Colonic mucosa (tissue), 4 donors: ENCODE data around the gene MCC. TPM values are rescaled to one million over a fixed set of nuclear protein-coding genes. Genes with fewer than 3 reads are reported as not detected.

ENCODE experiments used
- DNase-seq: peaks from one replicate; pipeline ENCODE4 v3.0.0-alpha.2; 2020
- H3K27ac ChIP-seq: fragments of 200-600 bp; one replicate; pipeline ENCODE4 v1.8.0; 2021
- H3K27me3 ChIP-seq: fragments of 200-600 bp; one replicate; pipeline ENCODE4 v1.8.0; 2021
- H3K36me3 ChIP-seq: fragments of 200-600 bp; one replicate; pipeline ENCODE4 v1.8.0; 2021
- H3K4me1 ChIP-seq: fragments of 200-600 bp; one replicate; pipeline ENCODE4 v1.8.0; 2021; ENCODE audit warnings: mild to moderate bottlenecking
- H3K4me3 ChIP-seq: fragments of 200-600 bp; one replicate; pipeline ENCODE4 v1.8.0; 2021
- H3K9ac ChIP-seq, 2 donors: one replicate each; pipeline ENCODE4 v1.7.0; 2013; ENCODE audit warnings: control low read depth in 2 of 2, low read depth in 2 of 2, low read length in 2 of 2
- H3K9me3 ChIP-seq: fragments of 200-600 bp; one replicate; pipeline ENCODE4 v1.8.0; 2021
- CTCF ChIP-seq: fragments of 200-600 bp; IDR thresholded peaks from one replicate; pipeline ENCODE4 v1.8.0; 2022; ENCODE audit warnings: antibody characterized with exemption, mild to moderate bottlenecking
- intact Hi-C: fragments of 100-400 bp; cut with DNase I; formaldehyde crosslinking; loops from one replicate; pipeline ENCODE4 v1.14.1; 2022
- total RNA-seq, 2 donors: library from RNA; stranded (reverse); fragmentation: NEBNext Ultra II Directional in 1 of 2; extraction: Animal tissue kit (Norgen Biotek cat#: 25700) in 1 of 2; gene quantifications; one replicate each; pipeline ENCODE4 v1.2.1, GENCODE V29; 2021
- donor health status: healthy.
- donor health status: DM: no; HTN: no; CAD: no.
- donor health status: DM: no; HTN: no; CAD: no.

Gene MCC
- total RNA-seq, 2 donors from 2014 or later: 1.9 to 3.1 TPM

GRCh38 chr5:113156271-113156877 lies 331.9 kb downstream of the MCC start:
- Histone ChIP-seq H3K27me3 (no peaks in the 10 kb centered on the region), H3K4me1 (no peaks in the 10 kb centered on the region), H3K9ac (no peak overlapping the region), H3K9me3 (no peaks in the 10 kb centered on the region), H3K27ac (no peak overlapping the region), H3K4me3 (no peak overlapping the region), H3K36me3 (no peaks in the 10 kb centered on the region)
- DNase-seq: no peak
- no peak for TF ChIP-seq CTCF
- intact Hi-C loops: no loop called here

DNA sequence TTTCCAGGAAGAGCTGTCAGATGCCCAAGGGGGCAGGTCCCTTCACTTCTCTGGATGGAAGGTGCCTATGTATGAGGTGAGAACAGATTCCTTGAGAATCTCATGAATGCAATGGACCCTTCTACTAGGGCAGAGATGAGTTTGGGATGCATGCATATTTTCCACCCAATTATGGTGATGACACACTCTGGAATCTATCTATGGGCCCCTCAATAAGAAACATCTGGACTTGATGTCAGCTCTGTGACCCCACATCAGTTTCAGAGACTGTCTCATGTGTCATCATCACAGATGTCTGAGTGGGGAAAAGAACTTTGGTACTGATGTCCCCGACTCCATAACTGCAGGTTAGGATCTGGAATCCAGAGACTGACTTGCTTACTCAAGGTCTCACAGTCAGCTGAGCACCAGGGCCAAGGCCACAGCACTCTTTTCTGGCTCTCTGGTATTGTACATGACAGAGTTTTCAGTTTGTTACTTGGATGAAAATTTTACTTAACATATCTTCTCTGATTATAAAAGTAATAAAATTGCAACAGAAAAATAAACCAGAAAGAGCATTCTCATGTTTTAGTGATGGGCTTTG lies 334.6 kb downstream of the MCC start:
- no peak for TF ChIP-seq CTCF
- Histone ChIP-seq H3K27me3 (no peaks in the 10 kb centered on the region), H3K36me3 (no peaks in the 10 kb centered on the region), H3K4me3 (no peak overlapping the region), H3K4me1 (no peaks in the 10 kb centered on the region), H3K27ac (no peak overlapping the region), H3K9me3 (no peaks in the 10 kb centered on the region), H3K9ac (no peak overlapping the region)
- no peak for DNase-seq
- intact Hi-C loops: no loop called here

DNA sequence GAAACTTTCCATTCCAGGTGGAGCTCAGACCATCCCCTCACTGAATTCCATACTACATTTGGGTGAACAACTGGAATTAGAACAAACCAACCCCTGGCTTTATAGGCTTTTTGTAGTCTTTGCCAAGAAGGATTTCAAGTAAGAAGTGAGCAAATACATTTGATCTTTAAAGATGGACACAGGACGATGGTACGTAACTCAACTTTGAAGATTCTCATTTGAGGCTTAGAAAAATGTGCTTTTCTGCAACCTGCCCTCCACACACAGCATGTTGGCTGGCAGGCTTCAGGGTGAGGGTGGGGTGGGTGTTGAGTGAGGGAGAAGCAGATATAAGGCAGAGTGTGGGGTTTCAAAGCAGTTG lies 335.9 kb downstream of the MCC start:
- Histone ChIP-seq H3K27me3 (no peaks in the 10 kb centered on the region), H3K4me3 (no peak overlapping the region), H3K27ac (no peak overlapping the region), H3K4me1 (no peaks in the 10 kb centered on the region), H3K36me3 (no peaks in the 10 kb centered on the region), H3K9ac (no peak overlapping the region), H3K9me3 (no peaks in the 10 kb centered on the region)
- no peak for TF ChIP-seq CTCF
- no peak for DNase-seq
- intact Hi-C loops: no loop called here

DNA sequence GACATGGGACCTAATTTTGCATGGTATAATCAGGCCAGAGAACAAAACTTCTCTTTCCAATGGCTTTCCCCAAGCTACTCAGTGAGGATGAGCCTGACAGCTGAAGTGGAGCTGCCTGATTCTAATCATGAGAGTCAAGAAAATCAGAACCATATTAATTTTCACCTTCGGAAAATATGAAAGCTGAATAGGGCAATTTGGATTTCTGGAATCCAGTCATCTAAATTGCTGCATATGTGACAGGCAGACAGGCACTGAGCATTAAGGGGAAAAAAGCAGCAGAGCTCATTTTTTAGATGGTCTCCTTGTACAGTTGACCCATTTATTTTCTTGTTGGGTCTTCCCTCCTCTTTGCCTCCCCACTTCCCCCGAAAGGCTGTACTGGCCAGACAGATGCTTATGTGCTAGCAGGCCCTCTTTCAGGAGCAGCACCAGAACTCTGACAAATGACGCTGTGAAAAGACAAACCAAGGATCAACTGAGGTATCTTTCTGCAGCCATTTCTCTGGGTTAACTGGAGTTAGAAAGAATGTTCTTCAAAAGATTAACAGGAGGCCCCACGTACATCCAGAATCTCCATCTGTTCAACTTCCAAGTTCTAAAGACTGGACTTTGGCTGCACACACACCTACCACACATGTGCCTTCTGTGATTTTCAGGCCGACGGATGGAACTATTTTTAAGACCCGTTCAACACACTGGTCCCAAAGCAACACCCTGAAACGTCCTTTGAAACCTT lies 336.4 kb downstream of the MCC start:
- Histone ChIP-seq H3K9me3 (no peaks in the 10 kb centered on the region), H3K9ac (no peak overlapping the region), H3K4me1 (no peaks in the 10 kb centered on the region), H3K36me3 (no peaks in the 10 kb centered on the region), H3K27me3 (no peaks in the 10 kb centered on the region), H3K4me3 (no peak overlapping the region), H3K27ac (no peak overlapping the region)
- intact Hi-C loops: no loop called here
- DNase-seq: no peak
- TF ChIP-seq CTCF: no peak

DNA sequence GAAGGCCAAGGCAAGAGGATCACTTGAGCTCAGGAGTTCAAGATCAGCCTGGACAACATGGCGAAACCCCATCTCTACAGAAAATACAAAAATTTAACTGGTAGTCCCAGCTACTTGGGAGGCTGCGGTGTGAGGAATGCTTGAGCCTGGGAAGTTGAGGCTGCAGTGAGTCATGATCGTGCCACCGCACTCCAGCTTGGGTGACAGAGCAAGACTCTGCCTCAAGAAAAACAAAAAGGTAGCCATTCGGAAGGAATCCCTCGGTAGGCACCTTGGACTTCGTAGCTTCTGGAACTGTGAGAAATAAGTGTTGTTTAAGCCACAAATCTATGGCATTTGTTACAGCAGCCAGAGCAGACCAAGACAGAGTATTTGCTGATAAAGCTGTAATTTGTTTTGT lies 337.4 kb downstream of the MCC start:
- no peak for DNase-seq
- TF ChIP-seq CTCF: no peak
- H3K9me3 ChIP-seq: no peaks in the 10 kb centered on the region
- H3K4me3 ChIP-seq: no peak overlapping the region
- H3K4me1 ChIP-seq: no peaks in the 10 kb centered on the region
- H3K27me3 ChIP-seq: no peaks in the 10 kb centered on the region
- no peak overlapping the region for H3K9ac ChIP-seq
- intact Hi-C loops: no loop called here
- H3K27ac ChIP-seq: no peak overlapping the region
- H3K36me3 ChIP-seq: no peaks in the 10 kb centered on the region
